PFSK-1 (cell line): ENCODE measurements around the gene ABHD6. TPM values are rescaled to one million over a fixed set of nuclear protein-coding genes. Genes with fewer than 3 reads are reported as not detected.
A peak's percentile ranks its signal among the peaks of the same experiment; 100 is the strongest.

Experiments used
- FOXP2 ChIP-seq: optimal IDR thresholded peaks from 2 replicates; pipeline ENCODE3; 2011; ENCODE audit warnings: borderline replicate concordance, control low read depth, inconsistent platforms; ENCODE audit not compliant: insufficient read depth; ENCODE audit errors: extremely low read length, extremely low read depth
- POLR2AphosphoS5 ChIP-seq: IDR thresholded peaks from 2 replicates; pipeline ENCODE4 v1.6.1; 2012; ENCODE audit warnings: low read depth, mild to moderate bottlenecking, control low read depth, low read length, moderate library complexity
- SIN3A ChIP-seq: IDR thresholded peaks from 2 replicates; pipeline ENCODE4 v1.6.1; 2012; ENCODE audit warnings: mild to moderate bottlenecking, low read length, moderate library complexity, borderline replicate concordance; ENCODE audit not compliant: insufficient read depth
- TAF1 ChIP-seq: IDR thresholded peaks from 2 replicates; pipeline ENCODE4 v1.6.1; 2012; ENCODE audit warnings: low read length, control low read depth, borderline replicate concordance; ENCODE audit not compliant: insufficient read depth
- polyA plus RNA-seq: library from polyadenylated mRNA; unstranded; fragments of >200 nt; gene quantifications from one replicate; pipeline ENCODE4 v1.2.1, GENCODE V29; 2012; ENCODE audit warnings: low read depth, missing spikeins; ENCODE audit not compliant: insufficient read length
- TF ChIP-seq, protein P1 (sequence below), 2 experiments: IDR thresholded peaks; 2 replicates each; pipeline versions ENCODE4 v1.6.1 to v1.8.0; 2011 to 2012; ENCODE audit warnings: low read depth in 2 of 2, low read length in 2 of 2, control low read depth in 1 of 2, inconsistent platforms in 1 of 2, mild to moderate bottlenecking in 1 of 2, moderate library complexity in 1 of 2; ENCODE audit not compliant: insufficient read depth in 1 of 2

The ABHD6 gene, protein sequence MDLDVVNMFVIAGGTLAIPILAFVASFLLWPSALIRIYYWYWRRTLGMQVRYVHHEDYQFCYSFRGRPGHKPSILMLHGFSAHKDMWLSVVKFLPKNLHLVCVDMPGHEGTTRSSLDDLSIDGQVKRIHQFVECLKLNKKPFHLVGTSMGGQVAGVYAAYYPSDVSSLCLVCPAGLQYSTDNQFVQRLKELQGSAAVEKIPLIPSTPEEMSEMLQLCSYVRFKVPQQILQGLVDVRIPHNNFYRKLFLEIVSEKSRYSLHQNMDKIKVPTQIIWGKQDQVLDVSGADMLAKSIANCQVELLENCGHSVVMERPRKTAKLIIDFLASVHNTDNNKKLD
- 14.3 TPM for polyA plus RNA-seq

DNA sequence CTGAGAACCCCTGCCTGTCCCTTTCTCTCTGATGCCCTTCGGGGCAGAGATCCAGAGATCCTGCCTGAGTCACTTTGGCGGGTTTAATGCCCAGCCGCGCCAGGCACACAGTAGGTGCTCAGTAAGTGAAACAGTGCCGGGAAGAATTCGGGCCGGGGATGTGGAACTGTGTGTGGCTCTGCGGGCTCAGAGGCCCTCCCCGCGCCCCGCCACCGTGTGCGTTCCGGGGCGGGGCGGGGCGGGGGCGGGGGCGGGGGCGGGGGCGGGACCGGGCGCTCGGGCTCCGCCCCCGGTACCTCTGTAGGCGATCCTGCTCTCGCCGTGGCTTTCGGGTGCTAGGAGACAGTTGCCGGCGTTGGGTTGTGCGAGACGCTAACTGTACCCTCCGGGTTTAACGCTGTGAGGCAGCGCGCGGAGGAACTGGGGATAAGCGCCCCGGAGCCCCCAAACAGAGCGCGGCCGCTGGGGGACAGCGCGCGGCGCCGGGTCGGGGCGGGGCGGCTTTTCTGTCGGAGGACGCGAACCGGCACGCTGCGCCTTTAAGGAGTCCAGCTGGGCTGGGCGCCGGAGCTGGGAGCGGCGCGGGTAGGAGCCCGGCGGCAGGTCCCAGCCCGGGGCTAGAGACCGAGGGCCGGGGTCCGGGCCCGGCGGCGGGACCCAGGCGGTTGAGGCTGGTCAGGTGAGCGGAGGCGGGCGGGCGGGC, at the start of gene ABHD6:
ABHD6 (plus strand) TSS at position 555 of the 703 bp plus-strand sequence. CDS start 18,795 bp downstream, outside the sequence.
- TF ChIP-seq POLR2AphosphoS5: no peak
- TF ChIP-seq FOXP2: peak; percentile 32
- no peak for TF ChIP-seq SIN3A
- TF ChIP-seq, protein P1, sequence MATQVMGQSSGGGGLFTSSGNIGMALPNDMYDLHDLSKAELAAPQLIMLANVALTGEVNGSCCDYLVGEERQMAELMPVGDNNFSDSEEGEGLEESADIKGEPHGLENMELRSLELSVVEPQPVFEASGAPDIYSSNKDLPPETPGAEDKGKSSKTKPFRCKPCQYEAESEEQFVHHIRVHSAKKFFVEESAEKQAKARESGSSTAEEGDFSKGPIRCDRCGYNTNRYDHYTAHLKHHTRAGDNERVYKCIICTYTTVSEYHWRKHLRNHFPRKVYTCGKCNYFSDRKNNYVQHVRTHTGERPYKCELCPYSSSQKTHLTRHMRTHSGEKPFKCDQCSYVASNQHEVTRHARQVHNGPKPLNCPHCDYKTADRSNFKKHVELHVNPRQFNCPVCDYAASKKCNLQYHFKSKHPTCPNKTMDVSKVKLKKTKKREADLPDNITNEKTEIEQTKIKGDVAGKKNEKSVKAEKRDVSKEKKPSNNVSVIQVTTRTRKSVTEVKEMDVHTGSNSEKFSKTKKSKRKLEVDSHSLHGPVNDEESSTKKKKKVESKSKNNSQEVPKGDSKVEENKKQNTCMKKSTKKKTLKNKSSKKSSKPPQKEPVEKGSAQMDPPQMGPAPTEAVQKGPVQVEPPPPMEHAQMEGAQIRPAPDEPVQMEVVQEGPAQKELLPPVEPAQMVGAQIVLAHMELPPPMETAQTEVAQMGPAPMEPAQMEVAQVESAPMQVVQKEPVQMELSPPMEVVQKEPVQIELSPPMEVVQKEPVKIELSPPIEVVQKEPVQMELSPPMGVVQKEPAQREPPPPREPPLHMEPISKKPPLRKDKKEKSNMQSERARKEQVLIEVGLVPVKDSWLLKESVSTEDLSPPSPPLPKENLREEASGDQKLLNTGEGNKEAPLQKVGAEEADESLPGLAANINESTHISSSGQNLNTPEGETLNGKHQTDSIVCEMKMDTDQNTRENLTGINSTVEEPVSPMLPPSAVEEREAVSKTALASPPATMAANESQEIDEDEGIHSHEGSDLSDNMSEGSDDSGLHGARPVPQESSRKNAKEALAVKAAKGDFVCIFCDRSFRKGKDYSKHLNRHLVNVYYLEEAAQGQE (IDR thresholded peaks at IDR 0.05; ENCODE audit: insufficient read depth in 1 of 2, low read depth in 2 of 2, low read length in 2 of 2): no peak
- peak; percentile 50; the same call in 1 of the 2 replicates for TF ChIP-seq TAF1

DNA sequence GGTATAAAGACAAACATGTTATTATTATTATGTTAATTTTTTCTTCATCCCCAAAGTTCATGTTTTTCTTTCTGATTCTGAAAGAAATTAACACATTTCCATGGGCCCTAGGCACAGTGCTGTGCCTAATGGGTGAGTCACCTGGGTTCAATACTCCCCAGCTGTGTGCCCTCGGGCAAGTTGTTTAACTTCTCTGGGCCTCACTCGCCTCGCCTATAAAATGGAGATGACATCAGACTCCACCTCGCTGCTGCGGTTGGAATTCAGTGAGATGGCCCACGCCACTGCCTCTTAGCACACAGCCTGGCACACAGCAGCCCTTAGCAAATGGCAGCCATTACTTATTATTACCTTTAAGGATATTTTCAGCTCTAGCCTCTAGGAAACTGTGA, 49.4 kb upstream of the ABHD6 start:
- TF ChIP-seq FOXP2 (no peak), TAF1 (no peak), POLR2AphosphoS5 (no peak), SIN3A (no peak)
- TF ChIP-seq, protein P1 (IDR thresholded peaks at IDR 0.05; ENCODE audit: insufficient read depth in 1 of 2, low read depth in 2 of 2, low read length in 2 of 2): no peak

DNA sequence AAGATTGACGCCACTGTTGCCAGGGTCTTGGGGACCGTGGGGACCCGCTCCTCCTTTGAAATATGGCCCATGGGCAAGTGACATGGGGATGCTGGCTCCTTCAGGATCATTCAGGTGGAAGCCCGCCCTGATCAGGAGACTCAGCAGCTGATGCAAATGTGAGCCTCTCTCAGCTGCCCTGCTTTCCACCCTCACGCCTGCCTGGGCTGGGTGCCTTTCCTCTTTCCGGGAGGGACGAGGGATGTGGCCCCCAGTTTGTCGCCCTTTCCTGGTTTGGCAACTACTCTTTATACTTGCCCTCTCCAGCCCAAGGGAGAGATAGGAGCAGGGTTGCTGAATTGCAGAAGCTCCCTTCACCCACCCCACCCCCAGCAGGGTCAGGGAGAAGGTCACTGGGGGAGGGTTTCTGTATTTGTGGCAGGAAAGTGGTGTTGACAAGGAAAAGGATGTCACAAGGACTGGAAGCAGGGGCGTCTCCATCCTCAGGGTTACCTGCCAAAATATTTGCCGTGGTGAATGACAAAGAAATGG, 48.6 kb upstream of the ABHD6 start:
- TF ChIP-seq SIN3A: no peak
- TF ChIP-seq, protein P1 (IDR thresholded peaks at IDR 0.05; ENCODE audit: insufficient read depth in 1 of 2, low read depth in 2 of 2, low read length in 2 of 2): no peak
- TF ChIP-seq TAF1: no peak
- no peak for TF ChIP-seq FOXP2
- no peak for TF ChIP-seq POLR2AphosphoS5

DNA sequence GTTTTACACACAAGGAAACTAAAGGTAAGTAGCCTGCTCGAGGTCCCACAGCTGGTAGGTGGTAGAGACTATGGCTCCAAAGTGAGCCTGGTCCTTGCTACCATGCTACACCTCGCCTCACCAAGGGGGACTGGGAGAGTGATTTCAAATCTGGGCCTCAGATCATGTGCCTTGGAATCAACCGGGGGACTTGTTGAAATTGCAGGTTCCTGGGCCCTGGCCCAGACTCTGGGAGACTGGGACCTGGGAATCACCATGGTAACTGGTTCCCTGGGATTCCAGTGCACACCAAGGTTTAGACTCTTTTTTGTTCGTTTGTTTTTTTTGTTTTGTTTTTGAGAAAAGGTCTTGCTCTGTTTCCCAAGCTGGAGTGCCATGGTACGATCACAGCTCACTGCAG, 47.9 kb upstream of the ABHD6 start:
- TF ChIP-seq FOXP2: no peak
- TF ChIP-seq TAF1: no peak
- TF ChIP-seq, protein P1 (IDR thresholded peaks at IDR 0.05; ENCODE audit: insufficient read depth in 1 of 2, low read depth in 2 of 2, low read length in 2 of 2): no peak
- TF ChIP-seq POLR2AphosphoS5: no peak
- no peak for TF ChIP-seq SIN3A
